Breast epithelium (tissue), 4 donors: ENCODE results near the gene SLC35F4. TPM values are rescaled to one million over a fixed set of nuclear protein-coding genes. Genes with fewer than 3 reads are reported as not detected.

Experiments
- DNase-seq, 2 donors: peaks; one replicate each; pipeline ENCODE4 v3.0.0-alpha.2; 2019; ENCODE audit warnings: low spot score in 2 of 2
- H3K27ac ChIP-seq, 2 donors: fragments of 200-600 bp; sonication (generic) in 1 of 2; one replicate each; pipeline ENCODE4 v1.5.1; 2016 to 2019; ENCODE audit warnings: mild to moderate bottlenecking in 1 of 2
- H3K27me3 ChIP-seq, 2 donors: fragments of 200-600 bp; sonication (generic) in 1 of 2; one replicate each; pipeline versions ENCODE4 v1.5.1 to v1.6.0; 2017 to 2019; ENCODE audit warnings: control low read depth in 1 of 2, mild to moderate bottlenecking in 1 of 2
- H3K36me3 ChIP-seq: fragments of 200-600 bp; one replicate; pipeline ENCODE4 v1.5.1; 2019
- H3K4me1 ChIP-seq, 2 donors: fragments of 200-600 bp; sonication (generic); one replicate each; pipeline ENCODE4 v1.5.1; 2016 to 2019; ENCODE audit warnings: control low read depth in 1 of 2
- H3K4me3 ChIP-seq, 3 donors: fragments of 200-600 bp; sonication (generic); 1 replicate in 2 of 3; 2 replicates in 1 of 3; pipeline ENCODE4 v1.5.1; 2016 to 2019; ENCODE audit warnings: mild to moderate bottlenecking in 3 of 3, moderate library complexity in 2 of 3
- H3K9me3 ChIP-seq, 2 donors: fragments of 200-600 bp; sonication (generic) in 1 of 2; one replicate each; pipeline ENCODE4 v1.5.1; 2016 to 2019; ENCODE audit warnings: control low read depth in 1 of 2
- CTCF ChIP-seq, 3 donors: fragments of 450-650 bp; IDR thresholded peaks; one replicate each; pipeline ENCODE4 v1.5.1; 2016 to 2017; ENCODE audit warnings: antibody characterized with exemption in 3 of 3, mild to moderate bottlenecking in 3 of 3, moderate library complexity in 3 of 3
- POLR2A ChIP-seq: fragments of 450-650 bp; IDR thresholded peaks from one replicate; pipeline ENCODE4 v1.6.1; 2016; ENCODE audit warnings: antibody characterized with exemption, mild to moderate bottlenecking, moderate library complexity
- POLR2AphosphoS5 ChIP-seq, 3 donors: sonication (generic); formaldehyde crosslinking; IDR thresholded peaks; one replicate each; pipeline ENCODE4 v1.6.1; 2017; ENCODE audit warnings: antibody characterized with exemption in 3 of 3
- intact Hi-C: fragments of 100-400 bp; cut with DNase I; formaldehyde crosslinking; loops from one replicate; pipeline ENCODE4 v1.15.1; 2023; ENCODE audit warnings: low total_unique reads
- total RNA-seq, 3 donors: library from RNA; depleted of rRNA; stranded (reverse); fragments of >200 nt; gene quantifications; one replicate each; pipeline ENCODE4 v1.1.0, GENCODE V29; 2016

The SLC35F4 gene
- total RNA-seq, 3 donors from 2014 or later: not detected

GRCh38 chr14:57848353-57848752 lies 17.5 kb downstream of the SLC35F4 start:
- DNase-seq: no peak
- no peaks in the 10 kb centered on the region for H3K36me3 ChIP-seq
- H3K27ac ChIP-seq: no peak overlapping the region
- intact Hi-C loops: no loop called here
- TF ChIP-seq POLR2A (no peak), POLR2AphosphoS5 (IDR thresholded peaks at IDR 0.05) (no peak), CTCF (IDR thresholded peaks at IDR 0.05) (no peak)
- no peaks in the 10 kb centered on the region for H3K27me3 ChIP-seq
- no peak overlapping the region for H3K4me3 ChIP-seq
- no peaks in the 10 kb centered on the region for H3K4me1 ChIP-seq
- H3K9me3 ChIP-seq: no peaks in the 10 kb centered on the region

- no peak for DNase-seq
- TF ChIP-seq POLR2A: no peak
- no peak for TF ChIP-seq CTCF (IDR thresholded peaks at IDR 0.05)
- TF ChIP-seq POLR2AphosphoS5 (IDR thresholded peaks at IDR 0.05): no peak
- no peak overlapping the region for H3K27ac ChIP-seq
- H3K36me3 ChIP-seq: no peaks in the 10 kb centered on the region
- no peaks in the 10 kb centered on the region for H3K27me3 ChIP-seq
- no peaks in the 10 kb centered on the region for H3K4me1 ChIP-seq
- no peaks in the 10 kb centered on the region for H3K9me3 ChIP-seq
- intact Hi-C loops: no loop called here
- H3K4me3 ChIP-seq: no peak overlapping the region
Observed at GRCh38 chr14:57847706-57848105, 18.2 kb downstream of the SLC35F4 start.

GRCh38 chr14:57847096-57847495 lies 18.8 kb downstream of the SLC35F4 start:
- H3K27me3 ChIP-seq: no peaks in the 10 kb centered on the region
- no peak overlapping the region for H3K27ac ChIP-seq
- H3K36me3 ChIP-seq: no peaks in the 10 kb centered on the region
- no peak overlapping the region for H3K4me3 ChIP-seq
- TF ChIP-seq CTCF (IDR thresholded peaks at IDR 0.05): no peak
- TF ChIP-seq POLR2AphosphoS5 (IDR thresholded peaks at IDR 0.05): no peak
- no peak for TF ChIP-seq POLR2A
- H3K9me3 ChIP-seq: no peaks in the 10 kb centered on the region
- DNase-seq: no peak
- intact Hi-C loops: no loop called here
- H3K4me1 ChIP-seq: no peaks in the 10 kb centered on the region

- intact Hi-C loops: no loop called here
- H3K4me3 ChIP-seq: no peak overlapping the region
- no peaks in the 10 kb centered on the region for H3K36me3 ChIP-seq
- DNase-seq: no peak
- H3K4me1 ChIP-seq: no peaks in the 10 kb centered on the region
- no peak overlapping the region for H3K27ac ChIP-seq
- TF ChIP-seq CTCF (IDR thresholded peaks at IDR 0.05): no peak
- no peak for TF ChIP-seq POLR2AphosphoS5 (IDR thresholded peaks at IDR 0.05)
- TF ChIP-seq POLR2A: no peak
- no peaks in the 10 kb centered on the region for H3K27me3 ChIP-seq
- no peaks in the 10 kb centered on the region for H3K9me3 ChIP-seq
Observed at GRCh38 chr14:57846596-57846995, 19.3 kb downstream of the SLC35F4 start.

GRCh38 chr14:57845802-57846531 lies 19.9 kb downstream of the SLC35F4 start:
- Histone ChIP-seq H3K4me3 (no peak overlapping the region), H3K27me3 (no peaks in the 10 kb centered on the region), H3K9me3 (no peaks in the 10 kb centered on the region), H3K27ac (no peak overlapping the region), H3K36me3 (no peaks in the 10 kb centered on the region), H3K4me1 (no peaks in the 10 kb centered on the region)
- TF ChIP-seq POLR2A (no peak), CTCF (IDR thresholded peaks at IDR 0.05) (no peak), POLR2AphosphoS5 (IDR thresholded peaks at IDR 0.05) (no peak)
- DNase-seq: no peak
- intact Hi-C loops: no loop called here
